Measurements from ENCODE around the gene IFITM1. TPM values are rescaled to one million over a fixed set of nuclear protein-coding genes. Genes with fewer than 3 reads are reported as not detected.

The IFITM1 gene
- total and polyA plus RNA-seq, 9 of the 15 experiments (the other 6 are each of a cell fraction or from before 2014, with no cell fraction given): 691 to 5,579 (median 974) TPM

GRCh38 chr11:271319-271715, 42.5 kb upstream of the IFITM1 start (continued):
- TF ChIP-seq CUX1 (CRISPR knock-in tag; IDR thresholded peaks at IDR 0.05) (no peak), YBX1 (IDR thresholded peaks at IDR 0.05) (no peak)

- no TSS peak for BruUV-seq (replicated peaks)
- Histone ChIP-seq H3K4me3 (no peak overlapping the region), H2AFZ (ENCODE audit: low read depth, low read length) (no peak overlapping the region), H4K20me1 (replicated peaks; ENCODE audit: control insufficient read depth, insufficient read depth, low read length) (no peaks in the 10 kb centered on the region), H3K4me2 (ENCODE audit: insufficient read depth, low read length) (no peak overlapping the region), H3K9me1 (ENCODE audit: control insufficient read depth, insufficient read depth, low read length) (no peaks in the 10 kb centered on the region), H3K27me3 (ENCODE audit: control insufficient read depth in 2 of 2, insufficient read depth in 2 of 2, low read length in 2 of 2) (no peaks in the 10 kb centered on the region), H3K9me3 (replicated peaks; ENCODE audit: control insufficient read depth, insufficient read depth, low read depth, low read length) (peaks cover 12% of the 10 kb centered on the region), H3K9ac (ENCODE audit: insufficient read depth in 1 of 2, low read depth in 2 of 2, low read length in 2 of 2) (peak overlapping the region in 1 of 2 experiments; percentile 47; a peak in 2 of 4 replicates), H3K27ac (ENCODE audit: extremely low read depth, low read depth, low read length) (no peak overlapping the region), H3K36me3 (ENCODE audit: control insufficient read depth, insufficient read depth, low read length) (no peaks in the 10 kb centered on the region), H3K4me1 (replicated peaks in 1 of 2; ENCODE audit: control insufficient read depth in 2 of 2, insufficient read depth in 2 of 2, low read length in 2 of 2) (peaks cover 19 to 34% of the 10 kb centered on the region in 2 experiments; a peak in 4 of 5 replicates), H3K79me2 (ENCODE audit: control insufficient read depth, insufficient read depth, low read length) (peaks cover 10% of the 10 kb centered on the region; the same call in 1 of the 3 replicates)
- ChIA-PET POLR2A (interaction anchor here (0.8 to 1.3 kb wide), 5 partner anchors 8 to 11 kb away, joined by 3 to 5 read pairs (median 3); no protein-coding TSS in a partner anchor), CTCF (ENCODE audit: low intra/inter-chr PET ratio) (no interaction called here)
- intact Hi-C loops (cut with micrococcal nuclease): no loop called here
- in situ Hi-C loops (cut with MboI): no loop called here
- ATAC-seq (no peak), FAIRE-seq (no peak), DNase-seq (ENCODE audit: extremely low read depth in 1 of 4, low spot score in 3 of 4) (no peak)
- 58% methylated on average over 16 of the region's 22 CpGs for WGBS (ENCODE audit: insufficient coverage, low coverage, missing lambda C conversion rate)
- TF ChIP-seq LEF1 (IDR thresholded peaks at IDR 0.05): no peak
- TF ChIP-seq ZNF239 (CRISPR knock-in tag; IDR thresholded peaks at IDR 0.05): no peak
- TF ChIP-seq ZBTB26 (CRISPR knock-in tag; IDR thresholded peaks at IDR 0.05): no peak
Measured at GRCh38 chr11:272195-272930, 41.5 kb upstream of the IFITM1 start.

Data from K562 (cell line).